ENCODE results near the gene SLC27A1. TPM values are rescaled to one million over a fixed set of nuclear protein-coding genes. Genes with fewer than 3 reads are reported as not detected.

SLC27A1 gene
- total RNA-seq, 1 donor from 2014 or later, result 4.3 TPM

GRCh38 chr19:17530586-17530985 lies 60.3 kb downstream of the SLC27A1 start:
- ChIA-PET CTCF (interaction anchor here (1.6 to 2.7 kb wide), 3 partner anchors 19 to 43 kb away, joined by 9 to 19 read pairs (median 12); partner anchors contain the start of gene PGLS), POLR2A (interaction anchor here (0.6 to 12.8 kb wide), 8 partner anchors 10 to 1303 kb away, joined by 3 to 347 read pairs (median 6); partner anchors contain the start of gene PGLS)
- peaks cover 5% of the 10 kb centered on the region for H3K9me3 Mint-ChIP-seq
- peaks cover 60% of the 10 kb centered on the region for H3K4me1 Mint-ChIP-seq
- H3K27me3 Mint-ChIP-seq, result no peaks in the 10 kb centered on the region
- peaks cover 70% of the 10 kb centered on the region for H3K36me3 Mint-ChIP-seq (ENCODE audit: low read depth)
- ATAC-seq (ENCODE audit: low read depth) (no peak), DNase-seq (no peak)
- H3K27ac Mint-ChIP-seq, result peak overlapping the region; percentile 94
- peak overlapping the region; percentile 90 for H3K4me3 Mint-ChIP-seq
- TF ChIP-seq, protein P1, sequence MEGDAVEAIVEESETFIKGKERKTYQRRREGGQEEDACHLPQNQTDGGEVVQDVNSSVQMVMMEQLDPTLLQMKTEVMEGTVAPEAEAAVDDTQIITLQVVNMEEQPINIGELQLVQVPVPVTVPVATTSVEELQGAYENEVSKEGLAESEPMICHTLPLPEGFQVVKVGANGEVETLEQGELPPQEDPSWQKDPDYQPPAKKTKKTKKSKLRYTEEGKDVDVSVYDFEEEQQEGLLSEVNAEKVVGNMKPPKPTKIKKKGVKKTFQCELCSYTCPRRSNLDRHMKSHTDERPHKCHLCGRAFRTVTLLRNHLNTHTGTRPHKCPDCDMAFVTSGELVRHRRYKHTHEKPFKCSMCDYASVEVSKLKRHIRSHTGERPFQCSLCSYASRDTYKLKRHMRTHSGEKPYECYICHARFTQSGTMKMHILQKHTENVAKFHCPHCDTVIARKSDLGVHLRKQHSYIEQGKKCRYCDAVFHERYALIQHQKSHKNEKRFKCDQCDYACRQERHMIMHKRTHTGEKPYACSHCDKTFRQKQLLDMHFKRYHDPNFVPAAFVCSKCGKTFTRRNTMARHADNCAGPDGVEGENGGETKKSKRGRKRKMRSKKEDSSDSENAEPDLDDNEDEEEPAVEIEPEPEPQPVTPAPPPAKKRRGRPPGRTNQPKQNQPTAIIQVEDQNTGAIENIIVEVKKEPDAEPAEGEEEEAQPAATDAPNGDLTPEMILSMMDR (IDR thresholded peaks at IDR 0.05), result no peak
- intact Hi-C loops (cut with micrococcal nuclease), result no loop called here

- Mint-ChIP-seq H3K36me3 (ENCODE audit: low read depth) (peaks cover 81% of the 10 kb centered on the region), H3K9me3 (peaks cover 5% of the 10 kb centered on the region), H3K4me1 (peaks cover 53% of the 10 kb centered on the region), H3K27me3 (no peaks in the 10 kb centered on the region), H3K27ac (no peak overlapping the region), H3K4me3 (no peak overlapping the region)
- intact Hi-C loops (cut with micrococcal nuclease), result no loop called here
- DNase-seq (no peak), ATAC-seq (ENCODE audit: low read depth) (no peak)
- TF ChIP-seq, protein P1 (IDR thresholded peaks at IDR 0.05), result no peak
- ChIA-PET CTCF (no interaction called here), POLR2A (interaction anchor here (1.2 to 12.8 kb wide), 4 partner anchors 9 to 21 kb away, joined by 4 to 305 read pairs (median 12); partner anchors contain the start of gene PGLS)
Observed at GRCh38 chr19:17532116-17532515, 61.8 kb downstream of the SLC27A1 start.

DNA sequence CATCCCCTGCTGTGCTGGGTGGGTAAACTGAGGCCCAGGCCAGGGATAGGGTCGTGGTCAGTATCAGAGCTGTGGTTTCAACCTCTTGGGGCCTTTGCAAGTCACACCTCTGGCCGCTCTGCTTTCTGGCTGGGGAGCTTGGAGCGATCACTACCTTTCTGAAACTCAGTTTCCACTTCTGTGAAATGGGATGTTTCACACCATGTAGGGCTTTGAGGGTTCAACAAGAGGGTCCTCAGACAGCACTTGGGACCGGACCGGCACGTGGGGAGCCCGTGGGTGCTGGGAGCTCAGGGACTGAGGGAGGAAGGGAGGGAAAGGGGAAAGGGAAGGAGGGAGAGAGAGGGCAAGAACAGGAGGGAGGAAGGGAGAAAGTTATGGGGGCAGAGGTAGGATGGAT lies 62.2 kb downstream of the SLC27A1 start:
- H3K9me3 Mint-ChIP-seq, result peaks cover 5% of the 10 kb centered on the region
- CTCF ChIA-PET, result no interaction called here
- H3K27ac Mint-ChIP-seq, result no peak overlapping the region
- POLR2A ChIA-PET, result interaction anchor here (1.2 to 12.8 kb wide), 4 partner anchors 8 to 21 kb away, joined by 4 to 305 read pairs (median 12); partner anchors contain the start of gene PGLS
- DNase-seq (no peak), ATAC-seq (ENCODE audit: low read depth) (no peak)
- no peak overlapping the region for H3K4me3 Mint-ChIP-seq
- TF ChIP-seq, protein P1 (IDR thresholded peaks at IDR 0.05), result no peak
- H3K4me1 Mint-ChIP-seq, result peaks cover 57% of the 10 kb centered on the region
- intact Hi-C loops (cut with micrococcal nuclease), result no loop called here
- H3K27me3 Mint-ChIP-seq, result no peaks in the 10 kb centered on the region
- H3K36me3 Mint-ChIP-seq (ENCODE audit: low read depth), result peaks cover 84% of the 10 kb centered on the region

DNA sequence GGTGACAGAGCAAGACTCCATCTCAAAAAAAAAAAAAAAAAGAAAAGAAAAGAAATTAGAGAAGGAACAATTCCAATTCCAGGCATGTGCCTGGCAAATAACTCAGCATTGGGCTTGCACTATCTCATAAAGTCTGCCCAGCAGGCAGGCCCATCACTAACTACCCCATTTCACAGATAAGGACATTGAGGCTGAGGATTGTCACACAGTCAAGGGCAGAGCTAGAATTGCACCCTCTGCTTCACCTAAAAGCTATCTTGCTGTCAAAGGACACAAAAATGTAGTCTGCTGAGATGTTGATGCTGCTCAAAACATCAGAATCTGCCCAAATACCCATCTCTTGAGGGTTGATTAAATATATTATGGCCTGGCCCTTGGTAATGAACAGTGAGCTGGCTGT lies 64.4 kb downstream of the SLC27A1 start:
- H3K36me3 Mint-ChIP-seq (ENCODE audit: low read depth), result peaks cover 81% of the 10 kb centered on the region
- peak overlapping the region; percentile 35 for H3K27ac Mint-ChIP-seq
- intact Hi-C loops (cut with micrococcal nuclease), result no loop called here
- no peaks in the 10 kb centered on the region for H3K27me3 Mint-ChIP-seq
- ChIA-PET POLR2A (interaction anchor here (0.5 to 12.5 kb wide), 3 partner anchors 7 to 94 kb away, joined by 3 to 305 read pairs (median 5); a partner anchor contains a TSS), CTCF (interaction anchor here (1.2 kb wide), 1 partner anchor 38 kb away, joined by 3 read pairs; no protein-coding TSS in a partner anchor)
- TF ChIP-seq, protein P1 (IDR thresholded peaks at IDR 0.05), result no peak
- no peak for ATAC-seq (ENCODE audit: low read depth)
- H3K9me3 Mint-ChIP-seq, result no peaks in the 10 kb centered on the region
- no peak overlapping the region for H3K4me3 Mint-ChIP-seq
- no peak for DNase-seq
- H3K4me1 Mint-ChIP-seq, result peaks cover 58% of the 10 kb centered on the region

DNA sequence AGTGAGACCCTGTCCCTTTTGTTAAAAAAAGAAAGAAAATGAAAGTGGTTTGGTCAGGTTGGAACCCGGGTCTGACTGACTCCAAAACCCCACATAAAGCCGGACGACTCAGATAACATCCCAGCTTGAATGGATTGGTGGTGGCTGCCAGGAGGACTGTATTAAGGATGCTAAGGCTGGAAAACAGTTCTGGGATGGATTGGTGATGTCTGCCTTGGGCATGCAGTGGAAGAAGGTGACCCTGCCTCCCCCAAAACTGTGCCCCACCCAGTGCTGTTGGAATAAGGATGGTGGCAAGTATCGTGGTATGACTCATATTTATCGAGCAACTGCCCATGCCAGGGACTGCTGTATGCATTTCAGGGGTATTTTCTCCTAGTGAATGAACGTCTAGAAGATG lies 66.6 kb downstream of the SLC27A1 start:
- Mint-ChIP-seq H3K27ac (peak overlapping the region; percentile 50), H3K27me3 (no peaks in the 10 kb centered on the region), H3K4me3 (peak overlapping the region; percentile 35), H3K4me1 (peaks cover 47% of the 10 kb centered on the region), H3K9me3 (no peaks in the 10 kb centered on the region), H3K36me3 (ENCODE audit: low read depth) (peaks cover 84% of the 10 kb centered on the region)
- no peak for ATAC-seq (ENCODE audit: low read depth)
- CTCF ChIA-PET, result no interaction called here
- POLR2A ChIA-PET, result interaction anchor here (1.1 to 12.5 kb wide), 5 partner anchors 10 to 41 kb away, joined by 4 to 305 read pairs (median 6); a partner anchor contains a TSS
- DNase-seq, result no peak
- TF ChIP-seq, protein P1 (IDR thresholded peaks at IDR 0.05), result no peak
- intact Hi-C loops (cut with micrococcal nuclease), result no loop called here

Data from activated B cell treated with CpG ODN at 0.5 μM for 24 hours (primary cell).